B cell (primary cell): ENCODE data around the gene APP. TPM values are rescaled to one million over a fixed set of nuclear protein-coding genes. Genes with fewer than 3 reads are reported as not detected.

Source experiments
- ATAC-seq: fragments of 200-7000 bp; cut with Tn5 transposase; one replicate; pipeline ENCODE4 v1.10.0; 2021; ENCODE audit warnings: low read depth, mild to moderate bottlenecking, moderate number of reproducible peaks, moderate library complexity
- CTCF ChIA-PET: fragments of 350-600 bp; sonication (Branson Sonifier 250); formaldehyde crosslinking; loops from one replicate; lab custom pipeline; 2021; ENCODE audit warnings: antibody characterized with exemption, inconsistent platforms; lab: Charles Lee
- POLR2A ChIA-PET: fragments of 350-600 bp; sonication (Branson Sonifier 250); formaldehyde crosslinking; loops from one replicate; lab custom pipeline; 2021; ENCODE audit warnings: antibody characterized with exemption; lab: Charles Lee
- DNase-seq: peaks from one replicate; pipeline ENCODE4 v3.0.0; 2013
- H2AFZ ChIP-seq: 2 replicates; pipeline ENCODE4 v1.6.1; 2012; ENCODE audit warnings: mild to moderate bottlenecking, low read depth, low read length; ENCODE audit not compliant: insufficient read depth, poor library complexity, severe bottlenecking
- H3K27ac ChIP-seq, 2 donors: 1 replicate in 1 of 2; 2 replicates in 1 of 2; pipeline ENCODE4 v1.5.1; 2012 to 2013; ENCODE audit warnings: low read length in 2 of 2, mild to moderate bottlenecking in 2 of 2, moderate library complexity in 1 of 2
- H3K27me3 ChIP-seq, 4 experiments: fragments of 200-600 bp in 1 of 4; sonication (generic) in 1 of 4; replicated peaks in 1 of 4; 1 replicate in 2 of 4; 2 replicates in 2 of 4; pipeline versions ENCODE4 v1.6.1 to v1.7.0; 2013 to 2016; ENCODE audit warnings: low read length in 3 of 4, mild to moderate bottlenecking in 2 of 4, mixed read lengths in 1 of 4, moderate library complexity in 1 of 4; ENCODE audit not compliant: insufficient read depth in 4 of 4, control insufficient read depth in 3 of 4; ENCODE audit errors: control extremely low read depth in 1 of 4
- H3K36me3 ChIP-seq, 2 experiments: replicated peaks in 1 of 2; 1 replicate in 1 of 2; 2 replicates in 1 of 2; pipeline versions ENCODE4 v1.6.1 to v1.7.1; 2013; ENCODE audit warnings: low read length in 1 of 2; ENCODE audit not compliant: insufficient read depth in 2 of 2, control insufficient read depth in 1 of 2; ENCODE audit errors: control extremely low read depth in 1 of 2, extremely low read depth in 1 of 2
- H3K4me1 ChIP-seq, 2 donors: fragments of 200-600 bp in 1 of 2; sonication (generic) in 1 of 2; 1 replicate in 1 of 2; 2 replicates in 1 of 2; pipeline versions ENCODE4 v1.5.1 to v1.6.1; 2013 to 2017; ENCODE audit warnings: low read length in 2 of 2; ENCODE audit not compliant: control insufficient read depth in 2 of 2, insufficient read depth in 2 of 2
- H3K4me2 ChIP-seq: replicated peaks from 2 replicates; pipeline ENCODE3; 2012; ENCODE audit warnings: mild to moderate bottlenecking, low read depth, low read length; ENCODE audit not compliant: poor library complexity, severe bottlenecking
- H3K4me3 ChIP-seq, 5 experiments: fragments of 200-600 bp in 1 of 5; sonication (generic) in 1 of 5; 1 replicate in 3 of 5; 2 replicates in 2 of 5; pipeline versions ENCODE4 v1.5.1 to v1.7.0; 2011 to 2016; ENCODE audit warnings: low read length in 4 of 5, mild to moderate bottlenecking in 4 of 5, low read depth in 2 of 5, control low read depth in 1 of 5, moderate library complexity in 1 of 5; ENCODE audit not compliant: insufficient read depth in 1 of 5; ENCODE audit errors: control extremely low read depth in 1 of 5, extremely low read depth in 1 of 5
- H3K79me2 ChIP-seq: fragments of 200-600 bp; sonication (generic); one replicate; pipeline ENCODE4 v1.6.0; 2016; ENCODE audit warnings: low read length; ENCODE audit not compliant: control insufficient read depth, insufficient read depth
- H3K9ac ChIP-seq: fragments of 200-600 bp; sonication (generic); 2 replicates; pipeline ENCODE4 v1.6.1; 2017; ENCODE audit warnings: mild to moderate bottlenecking, low read length, moderate library complexity
- H3K9me3 ChIP-seq, 3 donors: one replicate each; pipeline versions ENCODE4 v1.6.1 to v1.7.1; 2013; ENCODE audit warnings: low read length in 2 of 3; ENCODE audit not compliant: control insufficient read depth in 2 of 3, insufficient read depth in 1 of 3; ENCODE audit errors: control extremely low read depth in 1 of 3
- H4K20me1 ChIP-seq: 2 replicates; pipeline ENCODE4 v1.6.0; 2012; ENCODE audit warnings: mild to moderate bottlenecking, low read length; ENCODE audit not compliant: insufficient read depth, control insufficient read depth, poor library complexity, severe bottlenecking
- H3K27ac Mint-ChIP-seq: one replicate; pipeline ENCODE4 v1.8.0; 2021; ENCODE audit warnings: mixed read lengths
- H3K27me3 Mint-ChIP-seq: one replicate; pipeline ENCODE4 v1.8.0; 2021; ENCODE audit warnings: mixed read lengths
- H3K4me1 Mint-ChIP-seq: one replicate; pipeline ENCODE4 v1.8.0; 2021; ENCODE audit warnings: mixed read lengths
- H3K4me3 Mint-ChIP-seq: one replicate; pipeline ENCODE4 v1.8.0; 2021; ENCODE audit warnings: mixed read lengths
- H3K9me3 Mint-ChIP-seq: one replicate; pipeline ENCODE4 v1.8.0; 2022; ENCODE audit warnings: mixed read lengths; ENCODE audit not compliant: insufficient read depth
- CTCF ChIP-seq: fragments of 200-600 bp; IDR thresholded peaks from one replicate; pipeline ENCODE4 v1.8.0; 2022; ENCODE audit warnings: antibody characterized with exemption, mild to moderate bottlenecking
- EZH2 ChIP-seq: IDR thresholded peaks from 2 replicates; pipeline ENCODE4 v1.6.1; 2012; ENCODE audit warnings: borderline replicate concordance, low read depth, mild to moderate bottlenecking, moderate library complexity, low read length; ENCODE audit not compliant: insufficient read depth, poor library complexity, severe bottlenecking
- WGBS: methylation state at CpG from one replicate; pipeline ENCODE4 v1.1.5; 2013; ENCODE audit warnings: missing lambda C conversion rate; ENCODE audit not compliant: insufficient coverage; 5-methylcytosine and 5-hydroxymethylcytosine counted together
- intact Hi-C: fragments of 100-400 bp; cut with micrococcal nuclease; formaldehyde crosslinking; loops from one replicate; pipeline ENCODE4 v1.10.0; 2022
- polyA plus RNA-seq: library from polyadenylated mRNA; depleted of rRNA; stranded (reverse); fragments of >200 nt; gene quantifications from 2 replicates; pipeline ENCODE4 v1.2.3, GENCODE V29; 2012
- total RNA-seq, 2 donors: library from RNA; stranded (reverse); fragments of 120-200 nt in 1 of 2; gene quantifications; 1 replicate in 1 of 2; 2 replicates in 1 of 2; pipeline versions ENCODE4 v1.2.3 to v1.2.4, GENCODE V29; 2013 to 2022

The APP gene
- total and polyA plus RNA-seq, 2 donors (not counting 1 experiment from before 2014, with no cell fraction given): 28.3 to 34.7 TPM

- H3K27me3 Mint-ChIP-seq: no peaks in the 10 kb centered on the region
- ChIA-PET POLR2A (no interaction called here), CTCF (interaction anchor here (1.3 kb wide), 1 partner anchor 282 kb away, joined by 3 read pairs; the partner anchor contains the start of gene APP)
- H3K4me3 Mint-ChIP-seq: no peak overlapping the region
- no peaks in the 10 kb centered on the region for H3K4me1 Mint-ChIP-seq
- TF ChIP-seq CTCF (no peak), EZH2 (no peak)
- Histone ChIP-seq H4K20me1 (no peaks in the 10 kb centered on the region), H3K4me1 (no peaks in the 10 kb centered on the region), H3K79me2 (no peaks in the 10 kb centered on the region), H2AFZ (no peak overlapping the region), H3K27ac (no peak overlapping the region), H3K4me3 (no peak overlapping the region), H3K4me2 (no peak overlapping the region), H3K9me3 (no peaks in the 10 kb centered on the region), H3K36me3 (peaks cover 2 to 5% of the 10 kb centered on the region in 2 experiments), H3K9ac (no peak overlapping the region), H3K27me3 (no peaks in the 10 kb centered on the region)
- no peaks in the 10 kb centered on the region for H3K9me3 Mint-ChIP-seq
- DNase-seq (no peak), ATAC-seq (no peak)
- intact Hi-C loops: no loop called here
- 96% methylated on average over 5 of the region's 9 CpGs for WGBS
- no peak overlapping the region for H3K27ac Mint-ChIP-seq
These were observed 281.9 kb downstream of the APP start for GRCh38 chr21:25888711-25889110.

GRCh38 chr21:25887646-25888306 is 282.8 kb downstream of the APP start:
- Mint-ChIP-seq H3K27me3 (no peaks in the 10 kb centered on the region), H3K4me3 (no peak overlapping the region), H3K4me1 (no peaks in the 10 kb centered on the region), H3K9me3 (no peaks in the 10 kb centered on the region), H3K27ac (no peak overlapping the region)
- intact Hi-C loops: no loop called here
- Histone ChIP-seq H3K27ac (no peak overlapping the region), H3K4me3 (no peak overlapping the region), H3K27me3 (no peaks in the 10 kb centered on the region), H3K4me2 (no peak overlapping the region), H4K20me1 (no peaks in the 10 kb centered on the region), H3K9me3 (no peaks in the 10 kb centered on the region), H2AFZ (no peak overlapping the region), H3K9ac (no peak overlapping the region), H3K4me1 (no peaks in the 10 kb centered on the region), H3K36me3 (peaks cover 2 to 5% of the 10 kb centered on the region in 2 experiments), H3K79me2 (no peaks in the 10 kb centered on the region)
- DNase-seq: no peak
- no peak for ATAC-seq
- ChIA-PET CTCF (interaction anchor here (1.3 kb wide), 1 partner anchor 283 kb away, joined by 3 read pairs; the partner anchor contains the start of gene APP), POLR2A (no interaction called here)
- TF ChIP-seq EZH2 (no peak), CTCF (no peak)
- 89% methylated on average over 3 of the region's 9 CpGs for WGBS
